Parathyroid adenoma (tissue), 2 donors: ENCODE results near the gene VPS35L.

Source experiments
- H2AFZ ChIP-seq: fragments of 300-600 bp; sonication (generic); one replicate; pipeline ENCODE4 v1.7.0; 2017; ENCODE audit warnings: antibody characterized with exemption, mild to moderate bottlenecking
- H3K27ac ChIP-seq: fragments of 300-600 bp; sonication (generic); one replicate; pipeline ENCODE4 v1.7.0; 2017
- H3K27me3 ChIP-seq: fragments of 300-600 bp; sonication (generic); one replicate; pipeline ENCODE4 v1.7.0; 2017; ENCODE audit warnings: low read length; ENCODE audit not compliant: control insufficient read depth, insufficient read depth
- H3K36me3 ChIP-seq: fragments of 300-600 bp; sonication (generic); one replicate; pipeline ENCODE4 v1.7.0; 2017; ENCODE audit warnings: low read length; ENCODE audit not compliant: control insufficient read depth, insufficient read depth
- H3K4me1 ChIP-seq: fragments of 300-600 bp; sonication (generic); one replicate; pipeline ENCODE4 v1.7.0; 2017; ENCODE audit warnings: control low read depth
- H3K4me2 ChIP-seq: fragments of 300-600 bp; sonication (generic); one replicate; pipeline ENCODE4 v1.7.0; 2017; ENCODE audit warnings: low read length
- H3K4me3 ChIP-seq: fragments of 300-600 bp; sonication (generic); one replicate; pipeline ENCODE4 v1.7.0; 2017; ENCODE audit warnings: low read depth, low read length
- H3K79me2 ChIP-seq: fragments of 300-600 bp; sonication (generic); one replicate; pipeline ENCODE4 v1.7.0; 2017; ENCODE audit warnings: control low read depth
- H3K9ac ChIP-seq: fragments of 300-600 bp; sonication (generic); one replicate; pipeline ENCODE4 v1.7.0; 2017; ENCODE audit warnings: mild to moderate bottlenecking
- H3K9me3 ChIP-seq: fragments of 300-600 bp; sonication (generic); one replicate; pipeline ENCODE4 v1.7.0; 2017; ENCODE audit warnings: low read length; ENCODE audit not compliant: control insufficient read depth
- TF ChIP-seq, protein P1 (sequence below): fragments of 300-600 bp; sonication (generic); IDR thresholded peaks from one replicate; pipeline ENCODE4 v1.7.0; 2017; ENCODE audit warnings: antibody characterized with exemption, mild to moderate bottlenecking
- donor health status: primary hyperparathyroidism.

VPS35L gene

DNA sequence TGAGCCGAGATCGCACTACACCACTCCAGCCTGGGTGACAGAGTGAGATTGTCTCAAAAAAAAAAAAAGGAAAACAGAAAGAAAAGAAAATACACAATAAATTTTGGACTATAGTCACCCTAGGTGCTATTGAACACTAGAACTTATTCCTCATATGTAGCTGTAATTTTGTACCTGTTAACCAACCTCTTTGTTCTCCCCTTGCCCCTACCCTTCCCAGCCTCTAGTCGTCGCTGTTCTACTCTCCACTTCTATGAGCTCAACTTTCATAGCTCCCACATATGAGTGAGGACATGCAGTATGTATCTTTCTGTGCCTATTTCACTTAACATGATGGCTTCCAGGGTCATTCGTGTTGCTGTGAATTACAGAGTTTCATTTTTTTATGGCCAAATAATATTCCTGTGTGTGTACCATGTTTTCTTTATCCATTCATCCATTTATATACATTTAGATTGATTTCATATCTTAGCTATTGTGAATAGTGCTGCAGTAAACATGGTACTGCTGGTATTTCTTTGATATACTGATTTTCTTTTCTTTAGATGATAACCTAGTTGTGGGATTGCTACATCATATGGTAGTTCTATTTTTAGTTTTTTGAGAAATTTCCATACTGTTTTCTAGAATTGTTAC is 28.3 kb downstream of the VPS35L start:
- Histone ChIP-seq H3K9ac (no peak overlapping the region), H3K4me1 (peaks cover 3% of the 10 kb centered on the region), H3K9me3 (no peaks in the 10 kb centered on the region), H3K27me3 (no peaks in the 10 kb centered on the region), H3K4me2 (no peak overlapping the region), H2AFZ (no peak overlapping the region), H3K79me2 (no peaks in the 10 kb centered on the region), H3K36me3 (no peaks in the 10 kb centered on the region), H3K4me3 (no peak overlapping the region), H3K27ac (no peak overlapping the region)
- TF ChIP-seq, protein P1, sequence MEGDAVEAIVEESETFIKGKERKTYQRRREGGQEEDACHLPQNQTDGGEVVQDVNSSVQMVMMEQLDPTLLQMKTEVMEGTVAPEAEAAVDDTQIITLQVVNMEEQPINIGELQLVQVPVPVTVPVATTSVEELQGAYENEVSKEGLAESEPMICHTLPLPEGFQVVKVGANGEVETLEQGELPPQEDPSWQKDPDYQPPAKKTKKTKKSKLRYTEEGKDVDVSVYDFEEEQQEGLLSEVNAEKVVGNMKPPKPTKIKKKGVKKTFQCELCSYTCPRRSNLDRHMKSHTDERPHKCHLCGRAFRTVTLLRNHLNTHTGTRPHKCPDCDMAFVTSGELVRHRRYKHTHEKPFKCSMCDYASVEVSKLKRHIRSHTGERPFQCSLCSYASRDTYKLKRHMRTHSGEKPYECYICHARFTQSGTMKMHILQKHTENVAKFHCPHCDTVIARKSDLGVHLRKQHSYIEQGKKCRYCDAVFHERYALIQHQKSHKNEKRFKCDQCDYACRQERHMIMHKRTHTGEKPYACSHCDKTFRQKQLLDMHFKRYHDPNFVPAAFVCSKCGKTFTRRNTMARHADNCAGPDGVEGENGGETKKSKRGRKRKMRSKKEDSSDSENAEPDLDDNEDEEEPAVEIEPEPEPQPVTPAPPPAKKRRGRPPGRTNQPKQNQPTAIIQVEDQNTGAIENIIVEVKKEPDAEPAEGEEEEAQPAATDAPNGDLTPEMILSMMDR, result peak; percentile 93

DNA sequence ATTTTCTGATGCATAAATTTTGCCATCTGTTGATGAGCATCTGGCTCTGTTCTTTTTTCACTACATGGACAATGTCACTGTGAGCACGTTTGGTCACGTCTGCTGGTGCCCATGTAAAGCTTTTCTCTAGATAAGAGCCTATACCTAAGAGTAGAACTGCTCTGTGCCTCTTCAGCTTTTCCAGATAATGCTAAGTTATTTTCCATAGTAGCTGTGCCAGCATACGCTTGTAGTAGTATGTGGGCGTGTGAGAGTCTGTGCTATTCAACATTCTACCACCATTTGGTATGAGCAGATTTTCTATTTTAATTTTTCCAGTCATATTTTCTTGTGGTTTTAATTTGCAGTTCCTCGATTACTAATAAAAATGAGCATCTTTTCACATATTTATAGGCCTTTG is 33.2 kb downstream of the VPS35L start:
- no peaks in the 10 kb centered on the region for H3K36me3 ChIP-seq
- peak overlapping the region; percentile 63 for H3K27ac ChIP-seq
- peaks cover 13% of the 10 kb centered on the region for H3K4me1 ChIP-seq
- no peak overlapping the region for H3K4me2 ChIP-seq
- H2AFZ ChIP-seq, result no peak overlapping the region
- no peak overlapping the region for H3K4me3 ChIP-seq
- H3K9me3 ChIP-seq, result no peaks in the 10 kb centered on the region
- H3K79me2 ChIP-seq, result no peaks in the 10 kb centered on the region
- H3K9ac ChIP-seq, result no peak overlapping the region
- TF ChIP-seq, protein P1, result no peak
- no peaks in the 10 kb centered on the region for H3K27me3 ChIP-seq

DNA sequence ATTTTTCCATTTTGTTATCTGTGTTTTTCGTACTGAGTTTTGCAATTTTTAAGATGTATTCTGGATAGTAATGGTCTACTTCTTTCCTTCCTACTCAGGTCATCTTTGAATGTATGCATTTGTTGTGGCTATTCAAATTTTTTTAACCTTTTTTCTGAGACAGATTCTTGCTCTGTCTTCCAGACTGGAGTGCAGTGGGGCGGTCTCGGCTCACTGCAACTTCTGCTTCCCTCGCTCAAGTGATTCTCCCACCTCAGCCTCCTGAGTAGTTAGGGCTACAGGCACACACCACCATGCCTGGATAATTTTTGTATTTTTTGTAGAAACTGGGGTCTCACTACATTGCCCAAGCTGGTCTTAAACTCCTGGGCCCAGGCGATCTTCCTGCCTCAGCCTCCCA is 33.6 kb downstream of the VPS35L start:
- Histone ChIP-seq H3K36me3 (no peaks in the 10 kb centered on the region), H3K4me1 (peaks cover 13% of the 10 kb centered on the region), H3K27ac (peak overlapping the region; percentile 63), H2AFZ (no peak overlapping the region), H3K4me3 (no peak overlapping the region), H3K27me3 (no peaks in the 10 kb centered on the region), H3K4me2 (no peak overlapping the region), H3K9me3 (no peaks in the 10 kb centered on the region), H3K9ac (no peak overlapping the region), H3K79me2 (no peaks in the 10 kb centered on the region)
- TF ChIP-seq, protein P1, result no peak

DNA sequence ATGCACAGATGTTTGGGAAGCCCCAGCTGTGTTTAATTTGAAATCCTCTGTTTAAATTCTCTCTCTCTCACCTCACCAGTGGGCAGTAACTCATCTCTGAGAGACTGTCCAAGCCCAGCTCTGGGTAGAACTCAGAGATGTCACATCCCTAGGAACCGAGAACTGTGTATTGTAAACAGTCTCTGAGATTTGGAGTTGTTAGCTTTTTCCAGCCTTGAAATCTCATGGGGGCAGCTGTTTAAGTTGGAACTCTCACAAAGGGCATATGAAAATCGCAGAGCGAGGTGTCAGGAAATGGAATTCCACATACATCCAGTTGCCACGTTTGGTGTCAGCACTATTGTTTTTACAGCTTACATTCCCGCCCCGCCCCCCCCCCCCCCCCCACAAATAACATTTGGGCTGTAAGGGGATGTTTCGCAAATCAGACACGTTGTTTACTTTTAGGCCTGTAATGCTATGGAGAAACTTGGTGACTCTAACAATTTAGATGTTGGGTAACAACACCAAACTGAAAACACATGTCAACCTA is 34.3 kb downstream of the VPS35L start:
- H3K36me3 ChIP-seq, result no peaks in the 10 kb centered on the region
- no peak overlapping the region for H3K4me3 ChIP-seq
- H3K27ac ChIP-seq, result peak overlapping the region; percentile 63
- no peak overlapping the region for H3K9ac ChIP-seq
- H3K9me3 ChIP-seq, result no peaks in the 10 kb centered on the region
- peaks cover 13% of the 10 kb centered on the region for H3K4me1 ChIP-seq
- TF ChIP-seq, protein P1, result no peak
- no peak overlapping the region for H2AFZ ChIP-seq
- H3K27me3 ChIP-seq, result no peaks in the 10 kb centered on the region
- H3K79me2 ChIP-seq, result no peaks in the 10 kb centered on the region
- H3K4me2 ChIP-seq, result no peak overlapping the region
